ENCODE results near the gene TTC22.

The TTC22 gene

DNA sequence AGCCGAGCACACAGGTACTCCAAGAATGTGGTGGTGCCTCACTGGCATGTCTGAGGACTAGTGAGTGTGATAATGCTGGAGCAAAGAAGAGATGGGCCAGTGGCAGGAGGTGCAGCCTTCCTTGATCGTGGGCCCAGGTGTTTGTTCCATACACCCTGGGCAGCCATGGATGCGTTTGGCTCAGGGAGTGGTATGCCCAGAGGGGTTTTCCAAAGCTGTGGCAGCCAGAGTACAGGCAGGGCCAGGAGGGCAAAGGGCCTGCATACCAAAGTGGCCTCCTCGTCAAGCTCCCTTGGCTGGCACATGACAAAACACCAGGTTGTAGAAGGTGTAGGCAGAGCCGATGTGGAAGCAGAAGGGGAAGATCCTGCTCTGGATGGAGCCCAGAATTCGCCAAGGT lies 55.8 kb downstream of the TTC22 start:
- no peak for DNase-seq

DNA sequence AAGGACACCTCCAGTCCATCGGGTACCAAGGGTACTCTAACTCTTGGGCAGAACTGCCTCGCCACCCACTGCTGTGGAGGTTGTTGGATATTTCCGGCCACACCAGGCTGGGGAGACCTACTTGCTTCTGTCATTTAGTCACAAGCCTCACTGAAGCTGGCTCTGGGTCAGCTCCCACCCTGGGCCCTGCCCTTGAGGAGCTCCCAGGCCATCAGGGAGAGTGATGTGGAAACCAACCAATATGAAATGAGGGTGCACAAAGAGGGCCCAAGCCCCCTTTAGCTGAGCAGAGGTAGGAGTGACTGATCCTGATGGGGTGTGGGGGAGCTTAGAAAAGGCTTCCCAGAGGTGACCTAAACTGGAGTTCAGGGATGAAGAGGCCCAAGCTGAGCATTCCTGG lies 56.4 kb downstream of the TTC22 start:
- no peak for DNase-seq

DNA sequence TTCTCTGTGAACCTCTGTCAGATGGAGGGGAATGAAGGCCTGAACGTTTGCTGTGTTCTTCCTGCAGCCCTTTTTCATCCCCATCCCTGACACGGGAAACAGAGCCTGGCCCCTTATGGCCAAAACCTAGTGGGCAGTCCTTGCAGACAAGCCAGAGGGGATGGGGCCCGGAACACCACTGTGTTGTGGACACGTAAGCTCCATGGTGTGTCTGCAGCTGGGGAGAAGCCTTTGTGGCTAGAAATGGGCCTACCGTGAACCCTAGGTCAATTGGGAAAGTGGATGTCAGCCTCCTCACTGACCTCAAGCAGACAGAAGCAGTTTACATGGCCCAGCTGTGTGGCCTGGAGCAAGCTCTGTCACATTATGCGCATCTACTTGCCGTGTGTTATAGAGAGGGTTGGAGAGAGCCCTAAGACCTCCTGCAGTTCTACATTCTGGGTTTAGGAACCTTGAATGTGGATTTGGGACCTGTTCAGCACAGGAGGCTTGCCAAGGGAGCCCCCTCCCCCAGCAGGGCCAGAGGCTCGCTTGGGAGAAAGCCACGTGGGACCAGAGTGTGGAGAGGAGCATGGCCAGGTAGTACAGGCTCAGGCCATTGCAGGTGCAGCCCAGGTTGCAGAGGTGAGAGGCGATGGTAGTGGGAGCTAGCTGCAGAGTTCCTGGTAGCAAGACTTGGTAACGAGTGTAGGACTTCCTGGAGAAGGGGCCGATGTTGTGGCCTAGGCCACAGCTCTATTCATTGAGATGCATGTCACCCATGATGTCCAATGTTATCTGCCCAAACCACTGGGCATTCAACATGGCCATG lies 57.5 kb downstream of the TTC22 start:
- DNase-seq = no peak

- DNase-seq = no peak
Observed at GRCh38 chr1:54742282-54742681, 58.8 kb downstream of the TTC22 start.

- DNase-seq = no peak
Observed at GRCh38 chr1:54741531-54741930, 59.6 kb downstream of the TTC22 start.

DNA sequence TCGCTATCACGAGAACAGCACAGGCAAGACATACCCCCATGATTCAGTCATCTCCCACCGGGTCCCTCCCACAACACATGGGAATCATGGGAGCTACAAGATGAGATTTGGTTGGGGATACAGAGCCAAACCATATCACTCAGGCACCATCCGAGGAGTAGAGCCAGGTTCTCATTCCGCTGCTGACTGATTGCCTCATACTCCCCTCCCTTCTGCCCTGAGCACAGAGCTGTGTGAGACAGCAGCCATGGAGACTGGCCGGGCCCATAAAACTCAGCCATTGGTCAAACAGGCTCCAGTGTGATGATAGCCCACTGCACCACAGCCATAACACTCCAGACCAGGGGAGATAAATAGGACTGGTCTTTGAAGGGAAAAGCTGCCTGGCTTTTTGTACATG lies 62.9 kb downstream of the TTC22 start:
- DNase-seq = no peak

DNA sequence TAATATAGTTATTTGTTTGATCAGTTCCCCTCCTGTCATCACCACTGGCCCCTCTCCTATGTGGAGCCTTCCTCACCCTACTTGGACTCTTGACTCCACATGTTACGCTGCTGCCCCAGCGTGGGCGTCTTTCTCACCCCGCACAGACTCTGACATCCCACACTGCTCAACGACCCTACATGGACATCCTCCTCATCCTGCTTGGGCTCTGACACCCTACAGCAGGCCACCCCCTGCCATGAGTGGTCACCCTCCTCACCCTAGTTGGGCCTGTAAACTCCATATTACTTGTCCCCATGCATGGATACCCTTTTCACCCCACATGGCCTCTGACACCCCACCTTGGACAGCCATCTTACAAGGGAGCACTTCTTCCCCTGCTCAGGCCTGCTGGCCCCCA lies 64.4 kb downstream of the TTC22 start:
- no peak for DNase-seq

Data from SHP77 treated with DMSO at 0.1 percent for 48 hours (cell line).